Measurements from ENCODE around the gene OR2C3. TPM values are rescaled to one million over a fixed set of nuclear protein-coding genes. Genes with fewer than 3 reads are reported as not detected.

OR2C3 gene
- total RNA-seq, 2 experiments from 2014 or later, result not detected

DNA sequence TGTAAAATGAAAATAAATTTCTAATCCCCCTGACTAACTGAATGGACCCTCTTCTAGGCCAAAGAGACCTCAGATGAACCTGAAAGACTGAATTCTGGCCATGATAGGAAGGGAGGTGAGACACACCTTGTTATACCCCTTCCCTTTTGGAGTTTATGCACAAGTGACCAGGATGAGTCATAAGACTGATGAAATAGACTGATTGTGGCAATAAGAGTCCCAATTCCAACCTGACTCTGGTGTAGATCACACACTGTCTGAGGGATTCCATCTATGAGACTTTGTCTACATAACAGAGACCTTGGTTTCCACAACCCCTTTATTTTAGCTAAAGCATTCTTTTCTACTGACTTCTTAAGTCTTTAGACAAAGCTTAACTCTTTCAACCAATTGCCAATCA, 38.4 kb upstream of the OR2C3 start:
- no peaks in the 10 kb centered on the region for H3K79me2 ChIP-seq (ENCODE audit: insufficient read depth, low read depth, low read length)
- no peaks in the 10 kb centered on the region for H3K9me3 ChIP-seq (ENCODE audit: low read length)
- no peaks in the 10 kb centered on the region for H4K20me1 ChIP-seq (ENCODE audit: insufficient read depth, low read length)
- TF ChIP-seq EZH2phosphoT487 (IDR thresholded peaks at IDR 0.05; ENCODE audit: borderline replicate concordance, low read depth, low read length), result no peak
- TF ChIP-seq, protein P1, sequence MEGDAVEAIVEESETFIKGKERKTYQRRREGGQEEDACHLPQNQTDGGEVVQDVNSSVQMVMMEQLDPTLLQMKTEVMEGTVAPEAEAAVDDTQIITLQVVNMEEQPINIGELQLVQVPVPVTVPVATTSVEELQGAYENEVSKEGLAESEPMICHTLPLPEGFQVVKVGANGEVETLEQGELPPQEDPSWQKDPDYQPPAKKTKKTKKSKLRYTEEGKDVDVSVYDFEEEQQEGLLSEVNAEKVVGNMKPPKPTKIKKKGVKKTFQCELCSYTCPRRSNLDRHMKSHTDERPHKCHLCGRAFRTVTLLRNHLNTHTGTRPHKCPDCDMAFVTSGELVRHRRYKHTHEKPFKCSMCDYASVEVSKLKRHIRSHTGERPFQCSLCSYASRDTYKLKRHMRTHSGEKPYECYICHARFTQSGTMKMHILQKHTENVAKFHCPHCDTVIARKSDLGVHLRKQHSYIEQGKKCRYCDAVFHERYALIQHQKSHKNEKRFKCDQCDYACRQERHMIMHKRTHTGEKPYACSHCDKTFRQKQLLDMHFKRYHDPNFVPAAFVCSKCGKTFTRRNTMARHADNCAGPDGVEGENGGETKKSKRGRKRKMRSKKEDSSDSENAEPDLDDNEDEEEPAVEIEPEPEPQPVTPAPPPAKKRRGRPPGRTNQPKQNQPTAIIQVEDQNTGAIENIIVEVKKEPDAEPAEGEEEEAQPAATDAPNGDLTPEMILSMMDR (conservative IDR thresholded peaks at IDR 0.05; ENCODE audit: low read length), result no peak
- no peaks in the 10 kb centered on the region for H3K36me3 ChIP-seq (ENCODE audit: insufficient read depth, low read length)
- H3K9me2 ChIP-seq (ENCODE audit: insufficient read depth, low read length), result no peaks in the 10 kb centered on the region
- H3K4me2 ChIP-seq (ENCODE audit: low read length), result no peak overlapping the region
- intact Hi-C loops (cut with micrococcal nuclease; ENCODE audit: unreplicated experiment), result loop anchor here (5.0 kb wide), 1 partner anchor 202 kb away; no protein-coding TSS in a partner anchor
- ChIA-PET CTCF (ENCODE audit: unreplicated experiment) (no interaction called here), POLR2A (interaction anchor here (0.7 kb wide), 1 partner anchor 28 kb away, joined by 5 read pairs; no protein-coding TSS in a partner anchor)
- no peak overlapping the region for H3K27ac ChIP-seq (ENCODE audit: low read depth, low read length, poor library complexity, severe bottlenecking)
- H3K4me3 ChIP-seq (ENCODE audit: low read depth, low read length, poor library complexity, severe bottlenecking), result no peak overlapping the region
- no peak for DNase-seq (ENCODE audit: low spot score)
- no peak overlapping the region for H2AFZ ChIP-seq (ENCODE audit: low read length)
- H3K4me1 ChIP-seq (ENCODE audit: insufficient read depth, low read length, poor library complexity, severe bottlenecking), result no peaks in the 10 kb centered on the region
- BruUV-seq (replicated peaks), result no TSS peak

DNA sequence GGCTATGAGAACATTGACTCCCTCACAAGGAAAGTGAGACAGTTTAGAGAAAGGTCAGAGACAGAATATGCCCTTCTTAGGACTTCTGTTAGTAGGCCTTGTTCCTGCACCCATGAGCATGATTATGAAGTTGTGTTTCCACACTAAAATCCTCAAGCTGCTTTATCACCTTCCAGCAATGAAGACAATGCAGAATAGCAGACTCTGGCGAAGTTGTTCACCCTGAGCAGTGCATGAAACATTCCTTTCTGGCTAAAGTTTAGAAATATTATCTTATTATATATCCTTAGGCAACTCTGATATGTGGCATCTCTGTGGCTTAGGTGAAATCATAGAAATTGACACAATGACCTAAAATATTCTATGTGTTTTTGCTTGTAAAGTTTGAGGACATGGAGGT, 38.0 kb upstream of the OR2C3 start:
- Histone ChIP-seq H3K9me2 (ENCODE audit: insufficient read depth, low read length) (no peaks in the 10 kb centered on the region), H3K4me3 (ENCODE audit: low read depth, low read length, poor library complexity, severe bottlenecking) (no peak overlapping the region), H4K20me1 (ENCODE audit: insufficient read depth, low read length) (no peaks in the 10 kb centered on the region), H3K27ac (ENCODE audit: low read depth, low read length, poor library complexity, severe bottlenecking) (no peak overlapping the region), H3K4me2 (ENCODE audit: low read length) (no peak overlapping the region), H3K79me2 (ENCODE audit: insufficient read depth, low read depth, low read length) (no peaks in the 10 kb centered on the region), H3K9me3 (ENCODE audit: low read length) (no peaks in the 10 kb centered on the region), H3K36me3 (ENCODE audit: insufficient read depth, low read length) (no peaks in the 10 kb centered on the region), H2AFZ (ENCODE audit: low read length) (no peak overlapping the region), H3K4me1 (ENCODE audit: insufficient read depth, low read length, poor library complexity, severe bottlenecking) (no peaks in the 10 kb centered on the region)
- CTCF ChIA-PET (ENCODE audit: unreplicated experiment), result no interaction called here
- DNase-seq (ENCODE audit: low spot score), result no peak
- POLR2A ChIA-PET, result no interaction called here
- no peak for TF ChIP-seq EZH2phosphoT487 (IDR thresholded peaks at IDR 0.05; ENCODE audit: borderline replicate concordance, low read depth, low read length)
- TF ChIP-seq, protein P1 (conservative IDR thresholded peaks at IDR 0.05; ENCODE audit: low read length), result no peak
- intact Hi-C loops (cut with micrococcal nuclease; ENCODE audit: unreplicated experiment), result no loop called here
- BruUV-seq (replicated peaks), result no TSS peak

DNA sequence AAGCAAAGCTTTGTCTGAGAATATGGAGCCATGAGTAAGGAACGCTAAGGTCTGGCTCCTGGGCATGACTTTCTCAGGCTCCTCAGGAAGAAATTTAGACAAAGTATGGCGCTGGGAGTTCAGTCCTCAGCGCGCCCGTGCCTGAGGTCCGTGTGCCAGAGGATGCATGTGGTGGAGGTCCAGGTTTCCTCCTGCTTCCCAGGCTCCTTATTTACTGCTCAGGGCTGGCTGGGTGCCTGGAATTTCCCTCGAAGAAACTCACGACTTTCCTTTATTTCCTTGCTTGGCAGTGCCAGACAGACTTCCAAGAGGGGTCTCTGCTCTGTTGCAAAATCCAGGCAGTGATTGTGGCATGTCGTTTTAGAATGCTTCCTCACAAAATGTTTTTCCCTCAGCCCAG, 26.0 kb upstream of the OR2C3 start:
- ChIA-PET CTCF (ENCODE audit: unreplicated experiment) (no interaction called here), POLR2A (interaction anchor here (0.6 to 1.0 kb wide), 3 partner anchors 10 to 1589 kb away, joined by 3 to 4 read pairs (median 3); no protein-coding TSS in a partner anchor)
- Histone ChIP-seq H3K27ac (ENCODE audit: low read depth, low read length, poor library complexity, severe bottlenecking) (no peak overlapping the region), H2AFZ (ENCODE audit: low read length) (no peak overlapping the region), H3K4me1 (ENCODE audit: insufficient read depth, low read length, poor library complexity, severe bottlenecking) (no peaks in the 10 kb centered on the region), H3K79me2 (ENCODE audit: insufficient read depth, low read depth, low read length) (no peaks in the 10 kb centered on the region), H3K36me3 (ENCODE audit: insufficient read depth, low read length) (no peaks in the 10 kb centered on the region), H3K9me2 (ENCODE audit: insufficient read depth, low read length) (no peaks in the 10 kb centered on the region), H4K20me1 (ENCODE audit: insufficient read depth, low read length) (no peaks in the 10 kb centered on the region), H3K9me3 (ENCODE audit: low read length) (no peaks in the 10 kb centered on the region), H3K4me3 (ENCODE audit: low read depth, low read length, poor library complexity, severe bottlenecking) (no peak overlapping the region), H3K4me2 (ENCODE audit: low read length) (no peak overlapping the region)
- intact Hi-C loops (cut with micrococcal nuclease; ENCODE audit: unreplicated experiment), result no loop called here
- no peak for TF ChIP-seq EZH2phosphoT487 (IDR thresholded peaks at IDR 0.05; ENCODE audit: borderline replicate concordance, low read depth, low read length)
- TF ChIP-seq, protein P1 (conservative IDR thresholded peaks at IDR 0.05; ENCODE audit: low read length), result no peak
- no TSS peak for BruUV-seq (replicated peaks)
- DNase-seq (ENCODE audit: low spot score), result no peak

Measured in OCI-LY7 (cell line).